ENCODE data around the gene NR6A1.

The NR6A1 gene

DNA sequence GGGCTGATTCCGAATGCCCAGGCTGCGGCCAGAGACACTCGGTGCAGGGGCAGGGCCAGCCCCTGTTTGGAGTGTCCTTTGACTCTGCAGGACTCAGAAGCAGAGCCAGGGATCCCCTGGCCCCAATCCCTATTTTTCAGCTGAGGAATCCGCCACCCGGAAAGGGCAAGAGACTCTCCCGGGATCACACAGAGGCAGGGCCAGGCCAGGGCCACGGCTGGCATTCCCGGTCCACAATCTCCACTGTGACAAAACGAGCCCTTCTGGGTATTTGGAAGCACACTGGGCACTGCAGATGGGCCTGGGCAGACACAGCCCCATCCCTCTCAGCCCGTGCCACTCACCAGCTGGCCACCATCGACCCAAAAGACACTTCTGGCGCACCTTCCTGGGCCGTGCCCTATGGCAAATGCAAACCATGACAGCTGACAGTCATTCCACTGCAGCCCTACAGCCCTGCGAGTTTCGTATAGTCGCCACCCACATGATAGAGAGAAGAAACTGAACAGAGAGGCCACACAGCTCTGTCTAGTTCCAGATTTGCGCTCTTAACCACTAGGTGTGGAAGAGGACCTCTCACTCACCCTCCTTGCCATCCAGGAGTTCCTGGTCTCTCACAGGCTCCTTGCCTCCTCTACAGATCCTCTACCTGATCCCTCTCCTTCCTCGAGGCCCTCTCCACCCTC is 277.2 kb downstream of the NR6A1 start:
- H3K4me1 ChIP-seq (ENCODE audit: insufficient read depth, insufficient read length) = peaks cover 19% of the 10 kb centered on the region
- H3K9ac ChIP-seq (ENCODE audit: insufficient read length, low read depth) = no peak overlapping the region
- no peak overlapping the region for H3K4me3 ChIP-seq (ENCODE audit: insufficient read length, low read depth)
- no peaks in the 10 kb centered on the region for H3K9me3 ChIP-seq (ENCODE audit: insufficient read depth, low read length)
- DNase-seq (ENCODE audit: low read depth, low spot score) = no peak
- H3K36me3 ChIP-seq (ENCODE audit: insufficient read depth, insufficient read length, low read length) = no peaks in the 10 kb centered on the region
- H3K27me3 ChIP-seq (ENCODE audit: insufficient read depth, insufficient read length) = no peaks in the 10 kb centered on the region
- TF ChIP-seq YY1 (IDR thresholded peaks at IDR 0.05; ENCODE audit: insufficient read depth, insufficient read length) = no peak
- no peak for TF ChIP-seq ZNF274 (IDR thresholded peaks at IDR 0.05; ENCODE audit: low read depth, low read length)
- no peak for TF ChIP-seq SUZ12 (IDR thresholded peaks at IDR 0.05; ENCODE audit: extremely low read depth, insufficient read depth, insufficient read length)

DNA sequence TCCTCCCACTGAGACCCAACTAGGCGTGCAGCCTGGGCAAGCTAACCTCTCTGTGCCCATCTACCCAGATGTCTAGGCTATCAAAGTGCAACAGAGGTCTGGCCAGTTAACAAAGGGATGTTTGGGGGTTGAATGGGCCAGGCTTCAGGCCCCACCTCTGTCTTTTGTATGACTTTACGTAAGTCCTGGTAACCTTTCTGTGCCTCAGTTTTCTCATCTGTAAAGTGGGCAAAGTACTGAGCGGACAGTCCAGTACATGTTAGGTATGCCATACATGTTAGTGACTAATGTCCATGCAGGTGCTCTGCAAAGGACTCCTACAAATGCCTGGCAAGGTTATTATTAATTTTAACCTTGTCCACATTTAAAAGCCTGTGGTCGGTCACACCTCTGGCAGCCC is 277.9 kb downstream of the NR6A1 start:
- no peaks in the 10 kb centered on the region for H3K36me3 ChIP-seq (ENCODE audit: insufficient read depth, insufficient read length, low read length)
- peaks cover 16% of the 10 kb centered on the region for H3K4me1 ChIP-seq (ENCODE audit: insufficient read depth, insufficient read length)
- H3K27me3 ChIP-seq (ENCODE audit: insufficient read depth, insufficient read length) = no peaks in the 10 kb centered on the region
- DNase-seq (ENCODE audit: low read depth, low spot score) = no peak
- H3K9ac ChIP-seq (ENCODE audit: insufficient read length, low read depth) = no peak overlapping the region
- no peaks in the 10 kb centered on the region for H3K9me3 ChIP-seq (ENCODE audit: insufficient read depth, low read length)
- H3K4me3 ChIP-seq (ENCODE audit: insufficient read length, low read depth) = no peak overlapping the region
- TF ChIP-seq SUZ12 (IDR thresholded peaks at IDR 0.05; ENCODE audit: extremely low read depth, insufficient read depth, insufficient read length) = no peak
- TF ChIP-seq YY1 (IDR thresholded peaks at IDR 0.05; ENCODE audit: insufficient read depth, insufficient read length) = no peak
- no peak for TF ChIP-seq ZNF274 (IDR thresholded peaks at IDR 0.05; ENCODE audit: low read depth, low read length)

DNA sequence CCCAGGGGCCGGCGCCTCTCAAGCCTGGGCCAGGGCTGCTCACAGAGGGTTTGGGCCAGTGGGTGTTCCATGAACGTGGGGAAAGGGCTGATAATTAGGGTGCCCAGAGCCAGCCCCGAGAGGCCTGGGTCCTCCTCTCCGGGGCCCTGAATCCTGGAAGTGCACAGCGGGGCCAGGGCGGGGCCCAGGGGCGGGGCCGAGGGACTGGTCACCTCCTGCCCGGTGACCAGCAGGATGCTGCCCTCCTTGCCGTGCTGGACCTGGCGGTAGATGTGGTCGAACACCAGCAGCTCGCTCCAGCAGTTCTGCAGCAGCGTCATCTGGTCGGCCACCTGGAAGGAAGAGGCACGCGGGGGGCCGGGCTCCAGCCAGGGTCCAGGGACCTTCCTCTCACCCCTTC is 278.3 kb downstream of the NR6A1 start:
- TF ChIP-seq YY1 (IDR thresholded peaks at IDR 0.05; ENCODE audit: insufficient read depth, insufficient read length) = no peak
- no peak for TF ChIP-seq SUZ12 (IDR thresholded peaks at IDR 0.05; ENCODE audit: extremely low read depth, insufficient read depth, insufficient read length)
- no peak for TF ChIP-seq ZNF274 (IDR thresholded peaks at IDR 0.05; ENCODE audit: low read depth, low read length)
- no peaks in the 10 kb centered on the region for H3K27me3 ChIP-seq (ENCODE audit: insufficient read depth, insufficient read length)
- no peaks in the 10 kb centered on the region for H3K9me3 ChIP-seq (ENCODE audit: insufficient read depth, low read length)
- H3K4me1 ChIP-seq (ENCODE audit: insufficient read depth, insufficient read length) = peaks cover 16% of the 10 kb centered on the region
- no peak overlapping the region for H3K9ac ChIP-seq (ENCODE audit: insufficient read length, low read depth)
- no peak for DNase-seq (ENCODE audit: low read depth, low spot score)
- no peak overlapping the region for H3K4me3 ChIP-seq (ENCODE audit: insufficient read length, low read depth)
- H3K36me3 ChIP-seq (ENCODE audit: insufficient read depth, insufficient read length, low read length) = no peaks in the 10 kb centered on the region

DNA sequence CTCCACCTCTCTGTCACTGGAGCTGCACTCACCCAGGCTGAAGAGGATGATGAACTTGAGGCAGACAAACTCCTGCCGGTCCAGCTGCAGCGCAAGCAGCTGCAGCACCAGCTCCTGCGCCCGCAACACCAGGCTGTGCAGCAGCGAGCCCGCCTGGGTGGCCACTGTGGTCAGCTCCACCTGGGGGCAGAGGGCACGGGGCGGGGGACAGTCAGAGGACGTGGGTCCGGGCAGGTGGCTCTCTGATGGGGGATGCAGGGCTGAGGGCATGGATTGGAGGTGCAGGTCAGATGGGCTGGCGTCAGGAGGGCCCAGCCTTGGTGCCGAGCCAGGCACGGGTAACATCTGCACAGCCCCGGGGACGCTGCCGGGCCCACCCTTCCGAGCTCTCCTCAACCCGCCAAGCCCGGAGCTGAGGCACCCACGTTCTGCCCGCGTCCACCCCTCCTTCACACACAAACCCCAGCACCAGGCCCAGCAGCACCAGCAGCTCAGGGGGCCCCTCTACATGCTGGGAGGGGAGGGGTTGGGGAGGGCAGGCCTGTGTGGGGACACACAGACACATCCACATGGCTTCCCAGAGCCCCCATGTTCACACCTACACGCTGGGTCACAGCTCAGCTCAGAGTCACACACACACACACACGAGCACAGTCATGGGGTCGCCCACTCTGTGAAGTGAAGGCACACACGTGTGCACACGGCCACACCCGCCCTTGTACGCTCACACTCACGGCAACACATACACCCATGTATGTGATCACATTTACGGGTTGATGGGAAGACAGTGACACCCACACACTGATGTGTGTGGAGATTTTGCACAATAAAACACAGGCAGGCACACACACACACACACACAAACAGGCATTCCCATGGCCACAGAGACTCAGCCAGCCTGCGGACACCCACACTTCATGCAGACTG is 279.8 kb downstream of the NR6A1 start:
- Histone ChIP-seq H3K4me1 (ENCODE audit: insufficient read depth, insufficient read length) (peaks cover 19% of the 10 kb centered on the region), H3K9me3 (ENCODE audit: insufficient read depth, low read length) (no peaks in the 10 kb centered on the region), H3K9ac (ENCODE audit: insufficient read length, low read depth) (no peak overlapping the region), H3K27me3 (ENCODE audit: insufficient read depth, insufficient read length) (no peaks in the 10 kb centered on the region), H3K36me3 (ENCODE audit: insufficient read depth, insufficient read length, low read length) (no peaks in the 10 kb centered on the region), H3K4me3 (ENCODE audit: insufficient read length, low read depth) (no peak overlapping the region)
- DNase-seq (ENCODE audit: low read depth, low spot score) = no peak
- TF ChIP-seq SUZ12 (IDR thresholded peaks at IDR 0.05; ENCODE audit: extremely low read depth, insufficient read depth, insufficient read length) = no peak
- TF ChIP-seq ZNF274 (IDR thresholded peaks at IDR 0.05; ENCODE audit: low read depth, low read length) = no peak
- no peak for TF ChIP-seq YY1 (IDR thresholded peaks at IDR 0.05; ENCODE audit: insufficient read depth, insufficient read length)

DNA sequence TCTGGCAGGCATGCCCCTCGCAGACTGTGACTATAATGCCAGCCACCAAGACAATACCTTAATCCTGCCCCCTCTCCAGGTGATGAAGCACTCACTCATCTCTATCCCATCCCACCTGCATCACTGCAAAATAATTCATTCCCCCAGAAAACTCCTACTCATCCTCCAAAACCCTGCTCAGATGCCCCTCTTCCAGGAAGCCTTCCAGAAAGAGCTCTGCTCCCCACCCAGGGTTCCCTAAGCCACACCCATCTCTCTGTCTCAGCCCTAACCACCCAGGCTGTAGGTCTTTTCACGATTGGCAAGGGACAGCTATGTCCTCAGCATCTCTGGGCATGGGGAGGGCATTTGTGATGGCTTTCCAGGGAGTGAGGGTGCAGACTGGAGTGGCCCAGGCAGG is 281.1 kb downstream of the NR6A1 start:
- no peak overlapping the region for H3K4me3 ChIP-seq (ENCODE audit: insufficient read length, low read depth)
- H3K36me3 ChIP-seq (ENCODE audit: insufficient read depth, insufficient read length, low read length) = no peaks in the 10 kb centered on the region
- TF ChIP-seq ZNF274 (IDR thresholded peaks at IDR 0.05; ENCODE audit: low read depth, low read length) (no peak), YY1 (IDR thresholded peaks at IDR 0.05; ENCODE audit: insufficient read depth, insufficient read length) (no peak), SUZ12 (IDR thresholded peaks at IDR 0.05; ENCODE audit: extremely low read depth, insufficient read depth, insufficient read length) (no peak)
- no peaks in the 10 kb centered on the region for H3K27me3 ChIP-seq (ENCODE audit: insufficient read depth, insufficient read length)
- peaks cover 24% of the 10 kb centered on the region for H3K4me1 ChIP-seq (ENCODE audit: insufficient read depth, insufficient read length)
- no peak for DNase-seq (ENCODE audit: low read depth, low spot score)
- no peaks in the 10 kb centered on the region for H3K9me3 ChIP-seq (ENCODE audit: insufficient read depth, low read length)
- H3K9ac ChIP-seq (ENCODE audit: insufficient read length, low read depth) = no peak overlapping the region

DNA sequence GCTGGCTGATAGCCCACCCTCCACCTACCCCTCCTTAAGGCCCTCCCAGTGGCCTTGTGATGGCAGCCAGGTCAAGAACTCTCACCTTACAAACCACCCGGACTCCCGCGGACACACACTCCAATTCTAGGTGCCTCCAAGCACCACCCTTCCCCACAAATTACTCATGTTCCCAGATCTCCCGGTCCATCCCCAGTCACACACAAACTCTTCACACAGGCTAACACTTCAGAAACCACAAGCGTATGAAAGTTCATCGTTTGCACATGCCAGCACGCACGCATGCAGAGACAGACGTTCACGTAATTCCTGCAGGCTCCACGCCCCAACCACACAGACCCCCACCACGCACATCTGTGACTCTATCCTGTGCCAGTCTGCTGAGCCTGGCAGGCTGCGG is 281.9 kb downstream of the NR6A1 start:
- no peaks in the 10 kb centered on the region for H3K27me3 ChIP-seq (ENCODE audit: insufficient read depth, insufficient read length)
- no peak for DNase-seq (ENCODE audit: low read depth, low spot score)
- TF ChIP-seq ZNF274 (IDR thresholded peaks at IDR 0.05; ENCODE audit: low read depth, low read length) (no peak), YY1 (IDR thresholded peaks at IDR 0.05; ENCODE audit: insufficient read depth, insufficient read length) (no peak), SUZ12 (IDR thresholded peaks at IDR 0.05; ENCODE audit: extremely low read depth, insufficient read depth, insufficient read length) (no peak)
- H3K4me3 ChIP-seq (ENCODE audit: insufficient read length, low read depth) = no peak overlapping the region
- no peaks in the 10 kb centered on the region for H3K9me3 ChIP-seq (ENCODE audit: insufficient read depth, low read length)
- peaks cover 22% of the 10 kb centered on the region for H3K4me1 ChIP-seq (ENCODE audit: insufficient read depth, insufficient read length)
- H3K36me3 ChIP-seq (ENCODE audit: insufficient read depth, insufficient read length, low read length) = no peaks in the 10 kb centered on the region
- no peak overlapping the region for H3K9ac ChIP-seq (ENCODE audit: insufficient read length, low read depth)

DNA sequence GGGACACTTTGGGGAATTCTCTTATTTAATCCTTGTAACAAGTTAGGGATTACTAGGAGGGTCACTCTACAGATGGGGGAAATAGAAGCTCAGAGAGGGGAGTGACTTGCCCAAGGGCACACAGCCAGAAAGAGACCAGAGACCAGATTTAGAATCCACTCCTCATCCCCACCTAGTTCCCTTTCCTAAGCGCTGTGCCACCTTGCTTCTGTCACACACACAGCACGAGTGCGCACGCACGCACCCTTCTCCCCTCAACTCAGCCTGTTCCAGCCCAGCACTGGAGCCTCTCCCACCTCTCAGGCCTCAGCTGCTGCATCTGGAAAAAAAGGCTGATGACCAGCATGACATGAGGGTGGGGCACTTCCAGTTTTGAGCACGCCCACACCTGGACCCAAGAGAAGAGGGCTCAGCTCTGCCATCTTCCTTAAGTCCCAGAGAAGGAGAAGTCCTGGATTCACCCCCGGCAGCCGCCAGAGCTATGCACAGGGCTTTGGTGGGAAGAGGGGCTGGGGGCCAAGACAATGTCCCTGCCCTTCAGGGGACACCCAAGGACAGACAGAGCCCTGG is 282.4 kb downstream of the NR6A1 start:
- Histone ChIP-seq H3K9ac (ENCODE audit: insufficient read length, low read depth) (no peak overlapping the region), H3K4me1 (ENCODE audit: insufficient read depth, insufficient read length) (peaks cover 22% of the 10 kb centered on the region), H3K9me3 (ENCODE audit: insufficient read depth, low read length) (no peaks in the 10 kb centered on the region), H3K27me3 (ENCODE audit: insufficient read depth, insufficient read length) (no peaks in the 10 kb centered on the region), H3K4me3 (ENCODE audit: insufficient read length, low read depth) (no peak overlapping the region), H3K36me3 (ENCODE audit: insufficient read depth, insufficient read length, low read length) (no peaks in the 10 kb centered on the region)
- DNase-seq (ENCODE audit: low read depth, low spot score) = no peak
- TF ChIP-seq YY1 (IDR thresholded peaks at IDR 0.05; ENCODE audit: insufficient read depth, insufficient read length) (no peak), SUZ12 (IDR thresholded peaks at IDR 0.05; ENCODE audit: extremely low read depth, insufficient read depth, insufficient read length) (no peak), ZNF274 (IDR thresholded peaks at IDR 0.05; ENCODE audit: low read depth, low read length) (no peak)
